Measurements from ENCODE around the gene PLEKHM1.

Gene PLEKHM1

DNA sequence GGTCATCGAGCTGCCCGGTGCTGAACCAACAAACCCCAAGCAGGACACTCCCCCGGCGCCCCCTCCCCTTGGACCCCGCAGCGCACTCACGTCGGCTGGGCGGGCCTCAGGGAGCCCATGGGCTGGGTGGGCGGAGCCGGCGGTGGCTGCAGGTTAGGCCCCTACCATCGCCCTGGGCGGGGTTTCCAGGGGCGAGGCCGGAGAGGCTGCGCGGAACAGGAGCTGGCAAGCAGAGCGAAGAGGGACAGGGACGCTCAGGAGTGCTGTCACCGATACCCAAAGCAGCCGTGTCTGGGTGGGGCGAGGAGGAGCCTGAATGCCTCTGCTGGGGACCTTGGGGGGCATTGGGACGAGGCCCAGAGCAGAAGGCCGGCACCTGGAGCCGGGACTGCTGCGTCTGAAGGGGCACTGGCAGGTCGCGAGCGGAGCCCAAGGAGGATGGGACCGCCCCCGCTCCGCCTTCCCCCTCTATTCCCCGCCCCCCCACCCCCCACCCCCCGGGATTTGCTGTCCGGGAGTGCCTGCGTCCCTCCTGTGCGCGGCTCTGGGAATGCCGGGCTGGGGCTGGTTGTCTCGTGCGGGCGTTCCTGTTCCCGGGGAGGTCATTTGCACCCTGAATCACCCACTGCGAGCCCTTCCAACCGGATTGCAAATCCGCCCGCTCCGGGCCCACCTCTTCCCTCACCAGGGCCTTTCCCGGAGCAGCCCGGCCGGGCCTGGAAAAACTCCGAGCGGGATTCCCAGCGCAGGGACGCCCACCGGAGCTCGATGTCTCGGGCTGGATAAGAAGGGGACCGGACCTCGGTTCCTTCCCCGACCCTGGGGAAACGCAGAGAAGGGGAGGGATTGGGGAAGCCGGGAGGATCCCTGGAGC, 58.8 kb downstream of the PLEKHM1 start:
- DNase-seq (ENCODE audit: low read depth) = peak; percentile 25
- peak overlapping the region; percentile 51 for H3K4me3 ChIP-seq (ENCODE audit: low read length)
- TF ChIP-seq CTCF (conservative IDR thresholded peaks at IDR 0.05; ENCODE audit: low read length) = no peak

- TF ChIP-seq CTCF (conservative IDR thresholded peaks at IDR 0.05; ENCODE audit: low read length) = no peak
- DNase-seq (ENCODE audit: low read depth) = no peak
- peak overlapping the region; percentile 27 for H3K4me3 ChIP-seq (ENCODE audit: low read length)
Measured at GRCh38 chr17:45430738-45431530, 59.6 kb downstream of the PLEKHM1 start.

- no peak for TF ChIP-seq CTCF (conservative IDR thresholded peaks at IDR 0.05; ENCODE audit: low read length)
- no peak for DNase-seq (ENCODE audit: low read depth)
- no peak overlapping the region; the same call in 1 of the 2 replicates for H3K4me3 ChIP-seq (ENCODE audit: low read length)
Measured at GRCh38 chr17:45430006-45430737, 60.3 kb downstream of the PLEKHM1 start.

DNA sequence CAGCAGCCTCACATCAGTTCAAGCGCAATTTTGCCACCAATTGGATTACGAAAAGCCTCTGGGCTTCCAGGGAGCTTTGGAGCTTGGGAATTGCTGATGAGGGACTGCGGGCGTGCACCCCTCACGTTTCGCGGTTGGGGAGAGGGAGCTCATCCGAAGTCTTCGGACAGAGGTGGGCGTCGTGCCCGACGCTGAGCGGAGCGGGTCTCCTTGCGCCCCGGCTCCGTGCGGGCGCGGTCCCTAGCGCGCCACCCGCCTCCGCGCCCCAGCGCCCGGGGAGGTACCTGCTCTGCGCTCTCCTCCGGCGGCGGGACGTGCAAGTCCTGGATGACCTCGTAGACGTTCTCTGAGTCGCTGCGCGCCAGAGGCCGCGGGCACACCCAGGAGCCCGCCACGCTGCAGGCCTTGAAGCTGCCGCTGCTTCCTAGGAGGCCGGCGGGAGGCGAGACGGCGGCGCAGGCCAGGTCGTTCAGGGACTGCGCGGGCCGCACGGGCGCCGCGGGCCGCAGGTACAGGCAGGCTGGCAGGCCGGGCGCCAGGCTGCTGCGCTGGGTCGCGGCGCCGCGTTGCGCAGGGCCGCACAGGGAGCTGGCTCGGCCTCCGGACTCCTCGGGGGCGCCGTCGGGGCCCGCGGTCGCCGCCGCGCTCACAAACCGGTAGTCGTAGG, 61.0 kb downstream of the PLEKHM1 start:
- no peak overlapping the region for H3K4me3 ChIP-seq (ENCODE audit: low read length)
- TF ChIP-seq CTCF (conservative IDR thresholded peaks at IDR 0.05; ENCODE audit: low read length) = no peak
- DNase-seq (ENCODE audit: low read depth) = no peak

DNA sequence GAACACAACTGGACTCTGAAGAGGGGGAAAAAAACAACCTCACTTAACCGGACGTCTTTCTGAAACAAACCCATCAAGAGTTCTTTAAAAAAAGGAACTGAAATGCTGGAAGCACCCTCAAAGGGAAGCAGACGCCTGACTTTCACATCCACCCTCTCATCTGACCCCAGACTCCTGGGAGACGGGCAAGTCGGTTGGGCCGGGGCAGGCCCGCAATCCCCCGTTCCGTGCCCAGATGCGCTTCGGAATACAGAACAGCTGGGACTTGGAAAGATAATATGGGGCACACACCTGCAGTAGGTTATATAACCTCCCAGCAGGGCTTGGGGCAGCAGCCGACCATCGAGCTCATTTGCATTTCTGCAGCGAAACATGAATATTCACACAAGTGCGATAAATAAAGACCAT, 61.6 kb downstream of the PLEKHM1 start:
- H3K4me3 ChIP-seq (ENCODE audit: low read length) = no peak overlapping the region
- no peak for TF ChIP-seq CTCF (conservative IDR thresholded peaks at IDR 0.05; ENCODE audit: low read length)
- no peak for DNase-seq (ENCODE audit: low read depth)

DNA sequence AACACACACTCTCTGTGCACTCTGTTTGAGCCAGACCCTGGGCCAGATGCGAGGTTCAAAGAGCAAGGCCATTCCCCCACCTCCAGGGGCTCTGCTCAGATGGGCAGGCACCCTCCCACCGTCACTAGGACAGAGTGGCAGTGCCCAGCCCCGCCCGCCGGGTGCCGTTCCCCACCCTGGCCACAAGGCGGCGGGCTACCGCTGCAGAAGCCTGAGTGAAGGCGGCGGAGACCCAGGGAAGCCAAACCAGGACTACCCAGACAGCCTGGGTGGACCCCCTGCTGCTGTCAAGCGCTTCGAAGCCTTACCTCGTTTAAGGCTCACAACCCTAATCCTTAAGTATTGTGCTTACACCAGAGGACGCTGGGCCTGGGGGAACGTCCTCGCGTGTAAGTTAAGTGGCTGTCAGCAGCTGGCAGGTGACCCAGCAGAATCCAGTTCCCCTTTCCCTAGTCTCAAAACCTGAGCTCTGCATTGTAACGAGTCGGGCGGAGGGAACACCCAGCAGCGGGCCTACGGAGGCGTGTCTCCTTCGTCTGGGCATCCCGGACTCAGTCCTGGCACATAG, 62.4 kb downstream of the PLEKHM1 start:
- no peak overlapping the region for H3K4me3 ChIP-seq (ENCODE audit: low read length)
- DNase-seq (ENCODE audit: low read depth) = peak; percentile 45
- TF ChIP-seq CTCF (conservative IDR thresholded peaks at IDR 0.05; ENCODE audit: low read length) = peak; percentile 79
